WTC11 (cell line): ENCODE data around the gene TRAPPC14.
"Not testable (repeated sequence)": the region's sequence is repeated elsewhere in the genome, so short reads cannot be mapped to it uniquely, and the experiment has no call there.

Experiments used
- CTCF ChIP-seq: fragments of 200-600 bp; IDR thresholded peaks from 2 replicates; pipeline ENCODE4 v1.8.0; 2022; ENCODE audit warnings: antibody characterized with exemption
- ETV6 ChIP-seq: sonication (generic); formaldehyde crosslinking; IDR thresholded peaks from 2 replicates; pipeline ENCODE4 v1.8.1; 2022; ENCODE audit warnings: mild to moderate bottlenecking, missing genetic modification reagents
- KAT7 ChIP-seq: sonication (generic); formaldehyde crosslinking; IDR thresholded peaks from 2 replicates; pipeline ENCODE4 v1.8.1; 2023; ENCODE audit warnings: missing genetic modification reagents, mild to moderate bottlenecking, borderline replicate concordance
- NFYB ChIP-seq: sonication (generic); formaldehyde crosslinking; conservative IDR thresholded peaks from 2 replicates; pipeline ENCODE4 v1.8.0; 2022; ENCODE audit warnings: low read depth, missing genetic modification reagents
- SOX15 ChIP-seq: fragments of 250-450 bp; sonication (Bioruptor Pico); IDR thresholded peaks from 2 replicates; pipeline ENCODE4 v1.9.0; 2021; ENCODE audit warnings: mild to moderate bottlenecking
- SP1 ChIP-seq: sonication (generic); formaldehyde crosslinking; conservative IDR thresholded peaks from 2 replicates; pipeline ENCODE4 v1.8.1; 2022; ENCODE audit warnings: missing genetic modification reagents
- TF ChIP-seq, protein P1 (sequence below): sonication (generic); formaldehyde crosslinking; IDR thresholded peaks from 2 replicates; pipeline ENCODE4 v1.8.0; 2022; ENCODE audit warnings: missing genetic modification reagents
- TF ChIP-seq, protein P2 (sequence below): fragments of 250-450 bp; sonication (Bioruptor Pico); conservative IDR thresholded peaks from 2 replicates; pipeline ENCODE4 v1.9.0; 2021; ENCODE audit warnings: mild to moderate bottlenecking

DNA sequence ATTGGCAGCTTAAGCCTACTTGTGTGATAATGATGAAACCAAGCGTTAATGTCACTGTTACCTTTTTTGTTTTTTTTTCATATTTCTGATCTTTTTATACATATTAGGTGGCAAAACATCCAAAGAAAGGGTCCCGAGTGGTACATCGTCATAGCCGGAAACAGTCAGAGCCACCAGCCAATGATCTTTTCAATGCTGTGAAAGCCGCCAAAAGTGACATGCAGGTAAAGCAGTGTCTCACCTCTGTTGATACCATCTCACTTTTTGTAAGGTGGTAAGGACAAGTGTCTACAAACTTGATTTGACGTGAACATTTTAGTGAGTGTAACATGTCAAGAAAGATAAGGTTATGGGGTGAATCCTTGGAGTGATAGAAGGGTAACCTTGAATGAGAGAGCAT lies 24.1 kb upstream of the TRAPPC14 start:
- TF ChIP-seq CTCF; SOX15; SP1 (CRISPR knock-in tag); ETV6 (CRISPR knock-in tag); KAT7; NFYB: not testable (repeated sequence)
- TF ChIP-seq, protein P1, sequence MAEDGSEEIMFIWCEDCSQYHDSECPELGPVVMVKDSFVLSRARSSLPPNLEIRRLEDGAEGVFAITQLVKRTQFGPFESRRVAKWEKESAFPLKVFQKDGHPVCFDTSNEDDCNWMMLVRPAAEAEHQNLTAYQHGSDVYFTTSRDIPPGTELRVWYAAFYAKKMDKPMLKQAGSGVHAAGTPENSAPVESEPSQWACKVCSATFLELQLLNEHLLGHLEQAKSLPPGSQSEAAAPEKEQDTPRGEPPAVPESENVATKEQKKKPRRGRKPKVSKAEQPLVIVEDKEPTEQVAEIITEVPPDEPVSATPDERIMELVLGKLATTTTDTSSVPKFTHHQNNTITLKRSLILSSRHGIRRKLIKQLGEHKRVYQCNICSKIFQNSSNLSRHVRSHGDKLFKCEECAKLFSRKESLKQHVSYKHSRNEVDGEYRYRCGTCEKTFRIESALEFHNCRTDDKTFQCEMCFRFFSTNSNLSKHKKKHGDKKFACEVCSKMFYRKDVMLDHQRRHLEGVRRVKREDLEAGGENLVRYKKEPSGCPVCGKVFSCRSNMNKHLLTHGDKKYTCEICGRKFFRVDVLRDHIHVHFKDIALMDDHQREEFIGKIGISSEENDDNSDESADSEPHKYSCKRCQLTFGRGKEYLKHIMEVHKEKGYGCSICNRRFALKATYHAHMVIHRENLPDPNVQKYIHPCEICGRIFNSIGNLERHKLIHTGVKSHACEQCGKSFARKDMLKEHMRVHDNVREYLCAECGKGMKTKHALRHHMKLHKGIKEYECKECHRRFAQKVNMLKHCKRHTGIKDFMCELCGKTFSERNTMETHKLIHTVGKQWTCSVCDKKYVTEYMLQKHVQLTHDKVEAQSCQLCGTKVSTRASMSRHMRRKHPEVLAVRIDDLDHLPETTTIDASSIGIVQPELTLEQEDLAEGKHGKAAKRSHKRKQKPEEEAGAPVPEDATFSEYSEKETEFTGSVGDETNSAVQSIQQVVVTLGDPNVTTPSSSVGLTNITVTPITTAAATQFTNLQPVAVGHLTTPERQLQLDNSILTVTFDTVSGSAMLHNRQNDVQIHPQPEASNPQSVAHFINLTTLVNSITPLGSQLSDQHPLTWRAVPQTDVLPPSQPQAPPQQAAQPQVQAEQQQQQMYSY (CRISPR knock-in tag) = not testable (repeated sequence)
- TF ChIP-seq, protein P2, sequence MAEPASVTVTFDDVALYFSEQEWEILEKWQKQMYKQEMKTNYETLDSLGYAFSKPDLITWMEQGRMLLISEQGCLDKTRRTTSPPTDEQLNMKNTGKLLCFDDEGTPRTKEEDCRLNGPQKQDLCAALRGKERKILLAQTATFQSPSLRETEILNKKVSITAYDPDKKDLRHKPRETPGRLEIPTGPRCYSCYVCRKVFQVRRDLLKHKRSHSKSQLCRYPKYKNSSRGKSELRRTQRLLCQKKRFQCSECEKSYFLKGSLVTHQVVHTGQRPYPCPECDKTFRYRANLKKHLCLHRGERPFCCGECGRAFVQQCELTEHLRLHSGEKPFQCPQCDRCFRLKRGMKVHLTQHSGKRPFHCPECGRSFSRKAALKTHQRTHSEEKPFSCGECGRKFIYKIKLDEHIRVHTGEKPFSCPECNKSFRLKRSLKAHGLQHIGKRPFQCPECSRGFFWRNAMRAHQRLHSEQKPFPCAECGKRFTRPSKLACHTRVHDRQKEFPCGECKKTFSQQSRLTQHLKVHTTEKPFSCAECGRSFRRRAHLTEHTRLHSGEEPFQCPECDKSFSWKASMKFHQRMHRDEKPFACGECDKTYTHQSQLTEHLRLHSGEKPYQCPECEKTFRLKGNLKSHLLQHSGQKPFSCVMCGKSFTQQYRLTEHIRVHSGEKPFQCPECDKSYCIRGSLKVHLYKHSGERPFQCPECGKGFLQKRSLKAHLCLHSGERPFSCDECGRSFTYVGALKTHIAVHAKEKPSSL (CRISPR knock-in tag) = not testable (repeated sequence)
